CD1c-positive myeloid dendritic cell (primary cell): ENCODE measurements around the gene HSF2.

ENCODE experiments used
- DNase-seq: peaks from one replicate; pipeline ENCODE4 v3.0.0-alpha.2; 2016; ENCODE audit errors: extremely low spot score

HSF2 gene, protein sequence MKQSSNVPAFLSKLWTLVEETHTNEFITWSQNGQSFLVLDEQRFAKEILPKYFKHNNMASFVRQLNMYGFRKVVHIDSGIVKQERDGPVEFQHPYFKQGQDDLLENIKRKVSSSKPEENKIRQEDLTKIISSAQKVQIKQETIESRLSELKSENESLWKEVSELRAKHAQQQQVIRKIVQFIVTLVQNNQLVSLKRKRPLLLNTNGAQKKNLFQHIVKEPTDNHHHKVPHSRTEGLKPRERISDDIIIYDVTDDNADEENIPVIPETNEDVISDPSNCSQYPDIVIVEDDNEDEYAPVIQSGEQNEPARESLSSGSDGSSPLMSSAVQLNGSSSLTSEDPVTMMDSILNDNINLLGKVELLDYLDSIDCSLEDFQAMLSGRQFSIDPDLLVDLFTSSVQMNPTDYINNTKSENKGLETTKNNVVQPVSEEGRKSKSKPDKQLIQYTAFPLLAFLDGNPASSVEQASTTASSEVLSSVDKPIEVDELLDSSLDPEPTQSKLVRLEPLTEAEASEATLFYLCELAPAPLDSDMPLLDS

GRCh38 chr6:122399348-122400120 is at the start of gene HSF2:
HSF2 (plus strand) TSS chr6:122399652; CDS start chr6:122399738, 86 bp downstream.
- DNase-seq, result peak; percentile 97

DNA sequence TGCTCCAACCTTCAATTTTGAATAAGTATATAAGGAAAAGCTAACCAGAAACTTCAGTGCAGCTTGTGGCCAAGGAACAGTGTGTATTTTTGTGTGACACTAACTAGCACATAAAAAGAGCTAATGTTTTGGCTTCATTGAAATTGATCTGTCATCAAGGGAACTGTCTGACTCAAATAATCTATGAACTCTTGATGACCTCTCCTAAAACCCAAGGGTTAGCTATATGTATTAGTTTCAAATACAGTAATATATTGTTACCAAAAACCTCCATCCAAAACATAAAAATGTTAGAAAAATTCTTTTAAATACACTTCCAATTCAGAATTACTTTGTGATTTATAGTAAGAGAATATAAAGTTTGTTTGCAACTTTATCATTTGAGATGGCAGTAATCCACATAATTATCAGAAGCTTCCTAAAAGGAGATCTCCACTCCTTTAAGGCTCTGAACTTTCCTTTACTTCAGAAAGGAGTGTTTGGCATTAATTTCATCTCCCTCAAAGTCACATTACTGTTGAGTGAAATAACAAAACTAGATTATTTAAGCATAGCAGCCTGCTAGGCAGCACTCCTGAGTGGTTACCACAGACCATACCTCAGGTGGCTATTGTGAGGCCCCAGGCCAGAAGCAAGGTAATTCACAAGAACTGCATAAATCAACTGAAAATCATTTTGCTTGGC is 46.3 kb upstream of the HSF2 start:
- DNase-seq, result no peak

GRCh38 chr6:122360809-122361208 is 38.6 kb upstream of the HSF2 start:
- no peak for DNase-seq

DNA sequence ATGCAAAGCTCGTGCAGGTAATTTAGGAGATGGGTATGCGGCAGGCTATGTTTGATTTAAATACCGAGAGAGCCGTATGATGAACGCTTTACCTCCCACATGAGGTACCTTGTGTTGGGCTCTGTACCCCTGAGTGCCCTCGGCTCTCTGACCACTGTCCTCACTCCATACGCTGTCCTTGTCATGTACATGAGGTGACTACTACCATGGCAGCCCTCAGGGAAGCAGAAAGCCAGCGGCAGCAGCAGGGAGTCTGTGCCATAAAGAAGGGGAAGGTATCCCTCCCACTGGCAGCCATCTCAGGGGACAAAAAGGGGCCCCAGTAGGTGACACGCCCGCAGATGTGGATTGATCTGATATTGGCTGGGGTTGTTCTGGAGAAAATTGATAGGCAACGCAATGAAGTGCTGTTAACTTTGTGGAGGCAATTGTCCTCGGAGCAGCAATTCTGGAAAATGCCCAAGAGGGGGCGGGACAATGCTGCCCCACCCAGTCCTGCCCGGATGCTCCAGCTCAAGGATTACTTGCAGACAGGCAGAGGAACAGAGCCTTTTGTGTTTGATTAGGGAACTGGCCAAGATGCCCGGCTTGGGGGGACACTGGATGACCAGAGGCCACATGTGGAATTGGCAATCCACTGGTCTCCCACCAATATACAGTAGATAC is 38.0 kb upstream of the HSF2 start:
- no peak for DNase-seq

DNA sequence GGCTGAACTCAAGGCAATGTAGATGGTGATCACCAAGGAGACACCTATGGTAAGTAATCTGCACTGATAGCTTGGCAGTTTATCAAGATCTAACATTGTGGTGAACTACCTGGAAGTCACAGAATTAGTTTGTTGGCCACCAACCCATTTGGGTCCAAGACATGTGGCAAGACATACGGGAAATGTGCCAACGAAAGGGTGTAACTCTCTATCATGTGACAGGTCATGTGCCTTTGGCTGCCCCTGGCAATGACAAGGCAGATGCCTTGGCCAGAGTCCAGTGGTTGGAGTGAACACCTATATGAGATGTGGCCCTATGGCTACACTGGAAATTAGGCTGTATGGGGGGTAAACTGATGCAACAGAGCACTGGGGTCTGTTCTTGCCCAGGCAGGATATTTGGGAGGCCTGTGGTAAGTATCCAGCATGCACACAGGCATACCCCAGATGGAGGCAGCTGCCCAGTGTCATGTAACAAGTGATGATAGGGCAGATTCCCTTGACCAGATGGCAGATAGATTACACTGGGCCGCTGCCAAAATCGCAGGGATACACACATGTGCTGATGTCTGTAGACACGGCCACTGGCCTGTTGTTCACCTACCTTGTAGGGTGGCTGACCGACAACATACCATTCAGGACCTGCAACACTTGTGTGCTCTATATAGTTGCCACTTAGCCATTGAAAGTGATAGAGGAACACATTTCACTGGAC is 35.5 kb upstream of the HSF2 start:
- no peak for DNase-seq

DNA sequence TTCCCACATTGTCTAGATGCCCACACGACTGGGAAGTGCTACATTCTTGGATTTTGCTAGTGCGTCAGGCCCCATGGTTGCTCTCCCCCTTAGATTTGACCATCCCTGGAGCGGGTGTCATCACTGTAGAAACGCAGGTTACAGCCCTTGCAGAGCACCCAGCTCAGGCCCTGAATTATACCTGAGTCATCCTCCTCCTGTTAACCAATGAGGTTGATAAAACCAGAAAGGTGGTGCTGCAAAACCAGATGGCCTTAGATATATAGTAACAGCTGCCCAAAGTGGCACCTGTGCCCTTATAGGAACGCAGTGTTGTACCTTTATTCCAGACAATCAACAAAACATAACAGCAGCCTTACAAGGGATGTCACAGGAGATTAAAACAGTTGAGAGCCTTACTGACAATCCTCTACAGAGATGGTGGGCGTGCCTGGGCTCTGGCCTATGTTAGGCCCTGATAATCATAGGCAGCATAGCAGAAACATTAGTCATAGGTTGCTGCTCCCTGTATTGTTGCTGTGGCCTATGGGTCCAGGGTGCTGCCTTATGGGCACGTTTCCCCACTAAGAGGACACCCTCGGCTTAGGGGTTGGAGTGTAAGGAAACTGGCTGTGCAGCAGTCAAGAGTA is 33.6 kb upstream of the HSF2 start:
- no peak for DNase-seq

DNA sequence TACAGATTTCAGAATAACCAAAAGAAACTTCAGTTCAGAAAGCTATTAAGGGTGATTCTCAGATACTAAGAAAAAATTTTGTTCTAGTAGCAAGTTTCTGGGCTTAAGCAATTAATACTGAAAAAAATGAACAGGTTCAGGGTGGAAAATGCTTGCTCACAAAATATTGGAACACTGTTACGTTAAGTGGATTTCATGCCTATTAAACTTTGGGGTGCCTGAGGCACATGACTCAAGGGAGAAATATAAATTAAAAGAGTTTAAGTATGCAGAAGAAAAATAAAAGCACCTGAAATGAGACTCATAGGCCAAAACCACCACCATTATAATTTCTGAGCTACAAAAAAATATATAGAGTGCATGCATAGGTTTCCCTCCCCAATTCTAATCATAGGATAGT is 32.3 kb upstream of the HSF2 start:
- DNase-seq, result no peak

GRCh38 chr6:122369536-122369935 is 29.9 kb upstream of the HSF2 start:
- no peak for DNase-seq

DNA sequence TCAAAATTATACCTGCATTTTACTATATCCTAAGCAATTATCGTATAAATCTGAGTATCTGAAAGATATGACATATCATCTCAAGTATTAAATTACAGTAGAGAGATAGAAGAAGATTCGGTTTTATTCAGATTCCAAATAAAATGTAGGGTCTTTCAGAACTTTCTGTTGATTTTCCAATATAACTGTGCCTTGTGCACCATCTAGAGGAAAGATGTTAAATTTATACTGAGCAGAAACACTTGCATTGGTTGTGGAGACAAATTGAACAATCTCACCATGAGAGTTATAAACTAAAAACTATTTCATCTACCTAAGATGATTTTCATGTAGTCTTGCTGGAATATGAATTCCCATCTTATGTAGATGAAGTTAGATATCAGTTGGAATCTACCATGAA is 26.8 kb upstream of the HSF2 start:
- no peak for DNase-seq

GRCh38 chr6:122374307-122374706 is 25.1 kb upstream of the HSF2 start:
- no peak for DNase-seq

GRCh38 chr6:122376246-122376645 is 23.2 kb upstream of the HSF2 start:
- no peak for DNase-seq

DNA sequence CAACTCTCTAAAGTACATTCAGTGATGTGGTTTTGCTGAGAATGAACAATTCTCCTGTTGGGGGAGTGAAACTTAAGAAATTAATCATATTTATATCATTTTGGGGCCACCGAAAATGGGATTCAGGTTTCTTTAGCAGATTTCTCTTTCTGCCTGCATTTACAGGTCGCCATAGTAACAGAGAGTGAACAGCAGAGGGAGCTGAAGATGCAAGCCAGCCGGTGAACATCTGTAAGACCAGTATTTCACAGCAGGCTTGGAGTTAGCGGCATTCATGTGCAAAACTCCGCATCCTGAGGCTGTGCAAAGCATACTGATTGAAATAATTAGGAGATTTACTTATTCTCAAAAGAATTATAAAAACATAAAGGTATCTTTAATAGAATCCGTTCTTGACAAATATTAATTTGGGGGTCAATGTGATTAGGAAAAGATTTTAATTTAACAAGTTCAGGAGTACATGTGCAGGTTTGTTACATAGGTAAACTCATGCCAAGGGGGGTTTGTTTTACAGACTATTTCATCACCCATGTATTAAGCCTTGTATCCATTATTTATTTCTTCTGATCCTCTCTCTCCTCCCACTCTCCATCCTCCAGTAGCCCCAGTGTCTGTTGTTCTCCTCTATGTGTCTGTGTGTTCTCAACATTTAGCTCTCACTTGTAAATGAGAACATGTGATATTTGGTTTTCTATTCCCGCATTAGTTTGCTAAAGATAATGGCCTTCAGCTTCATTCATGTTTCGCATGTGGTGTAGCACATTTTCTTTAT is 17.8 kb upstream of the HSF2 start:
- DNase-seq, result peak; percentile 68

GRCh38 chr6:122385857-122386612 is 13.4 kb upstream of the HSF2 start:
- DNase-seq, result no peak

DNA sequence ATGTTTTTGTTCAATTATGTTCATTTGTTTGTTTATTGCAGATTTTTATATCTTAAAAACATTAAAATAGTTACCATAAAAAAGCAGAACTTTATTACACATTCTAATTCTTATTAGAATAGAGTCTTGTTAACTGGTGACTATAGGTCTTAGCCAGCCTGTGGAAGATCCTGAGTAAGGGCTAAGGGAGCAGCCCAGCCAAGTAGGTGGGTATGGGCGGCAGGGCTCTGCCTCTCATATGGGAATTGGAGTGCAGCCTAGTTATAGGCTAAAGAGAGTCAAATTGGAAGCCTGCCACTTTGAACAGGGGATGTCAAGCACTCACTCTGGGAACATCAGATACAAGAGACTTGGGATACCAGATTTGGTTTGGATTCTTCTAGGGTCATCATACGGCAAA is 10.5 kb upstream of the HSF2 start:
- no peak for DNase-seq

DNA sequence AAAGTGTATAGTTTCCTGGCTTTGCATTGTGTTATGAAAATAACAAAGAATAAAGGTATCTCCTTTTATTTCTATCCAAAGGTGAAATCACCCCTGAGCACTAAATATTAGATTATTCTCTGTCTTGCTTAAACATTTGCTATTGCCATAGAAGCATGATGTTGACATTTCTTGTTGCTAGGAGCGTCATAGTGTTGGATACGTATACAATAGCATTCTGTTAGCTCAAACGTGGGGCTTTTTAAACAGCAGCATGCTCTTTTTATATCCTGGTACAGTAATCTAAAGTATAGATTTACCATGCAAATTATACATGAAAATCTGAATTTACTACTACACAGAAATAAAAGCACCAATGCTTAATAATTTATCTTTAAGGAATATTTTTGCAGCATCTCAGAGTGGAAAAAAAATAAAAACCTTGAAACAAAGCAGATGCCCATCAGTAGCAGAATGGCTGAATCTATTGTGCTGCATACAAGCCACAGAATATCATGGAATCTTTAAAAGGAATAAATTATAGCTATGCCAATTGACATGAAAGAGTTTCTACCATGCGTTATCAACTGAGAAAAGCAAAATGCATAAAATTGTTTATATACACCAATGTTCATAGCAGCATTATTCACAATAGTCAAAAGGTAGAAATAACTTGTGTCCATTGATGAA is 9.6 kb upstream of the HSF2 start:
- DNase-seq, result no peak

GRCh38 chr6:122392564-122393350 is 6.7 kb upstream of the HSF2 start:
- no peak for DNase-seq

DNA sequence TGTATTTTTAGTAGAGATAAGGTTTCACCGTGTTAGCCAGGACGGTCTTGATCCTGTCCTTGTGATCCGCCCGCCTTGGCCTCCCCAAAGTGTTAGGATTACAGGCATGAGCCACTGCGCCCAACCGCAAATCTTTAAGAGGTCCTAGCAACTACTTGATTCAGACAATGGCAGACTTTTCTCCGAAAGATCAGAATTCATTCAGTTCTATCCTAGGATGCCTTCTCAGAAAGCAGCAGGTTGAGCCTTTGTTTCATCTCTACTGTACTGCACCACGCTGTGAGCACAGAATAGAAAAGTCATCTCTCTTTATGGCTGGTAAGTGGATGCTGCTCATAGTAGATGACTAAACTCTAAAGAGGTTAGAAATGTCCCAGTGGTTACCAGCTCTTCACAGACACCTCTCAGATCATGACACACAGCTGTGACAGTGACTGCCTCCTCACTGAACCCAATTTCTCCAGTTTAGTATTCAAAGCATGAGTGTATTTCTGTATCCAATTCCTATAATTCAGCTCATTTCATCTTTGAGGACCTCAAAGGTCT is 6.0 kb upstream of the HSF2 start:
- DNase-seq, result no peak
